HG03196 (cell line): ENCODE results near the gene PTN.

Source experiments
- ATAC-seq: cut with Tn5 transposase; IDR thresholded peaks from one replicate; pipeline ENCODE4 v1.9.1; 2021; ENCODE audit not compliant: unreplicated experiment

Gene PTN

DNA sequence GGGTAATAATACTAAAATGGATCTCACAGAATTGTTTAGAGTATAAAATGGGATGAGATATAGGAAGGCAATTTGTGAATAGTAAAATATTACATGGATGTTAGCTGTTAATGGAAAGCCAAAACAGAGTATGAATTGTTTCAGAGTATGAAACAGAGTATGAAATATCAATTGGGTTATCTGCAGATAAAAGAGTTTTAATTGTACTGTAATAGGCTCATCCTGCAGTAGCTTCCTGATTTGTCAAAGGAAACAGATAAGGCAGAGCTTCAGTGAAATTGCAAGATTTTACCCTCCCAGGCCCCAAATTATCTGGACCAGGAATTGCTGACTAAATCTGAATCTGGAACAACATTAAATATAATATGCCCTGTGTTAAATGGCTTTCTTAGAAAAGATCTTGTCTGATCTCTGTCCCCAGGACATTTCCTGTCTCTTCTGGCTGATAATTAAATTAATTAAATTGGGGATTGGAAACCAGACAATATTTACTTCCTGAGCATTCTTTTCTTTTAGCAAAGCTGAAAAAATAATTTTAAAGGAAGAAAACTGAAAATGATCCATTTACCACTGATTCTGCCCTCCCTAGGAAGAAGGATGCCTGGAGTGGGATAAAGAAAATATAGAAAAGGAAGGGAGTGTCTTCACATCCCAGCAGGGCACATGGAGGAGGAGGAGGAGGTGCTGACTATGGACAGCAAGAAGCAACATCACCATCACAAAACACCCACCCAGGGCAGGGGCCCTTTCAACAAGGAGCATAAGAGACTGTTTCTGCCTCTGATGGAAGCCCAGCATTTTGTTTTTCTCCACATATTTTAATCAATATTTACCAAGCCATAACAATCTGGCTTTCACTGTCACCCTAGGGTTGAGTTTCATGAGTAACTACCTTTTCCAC is 18.5 kb downstream of the PTN start:
- ATAC-seq: no peak

DNA sequence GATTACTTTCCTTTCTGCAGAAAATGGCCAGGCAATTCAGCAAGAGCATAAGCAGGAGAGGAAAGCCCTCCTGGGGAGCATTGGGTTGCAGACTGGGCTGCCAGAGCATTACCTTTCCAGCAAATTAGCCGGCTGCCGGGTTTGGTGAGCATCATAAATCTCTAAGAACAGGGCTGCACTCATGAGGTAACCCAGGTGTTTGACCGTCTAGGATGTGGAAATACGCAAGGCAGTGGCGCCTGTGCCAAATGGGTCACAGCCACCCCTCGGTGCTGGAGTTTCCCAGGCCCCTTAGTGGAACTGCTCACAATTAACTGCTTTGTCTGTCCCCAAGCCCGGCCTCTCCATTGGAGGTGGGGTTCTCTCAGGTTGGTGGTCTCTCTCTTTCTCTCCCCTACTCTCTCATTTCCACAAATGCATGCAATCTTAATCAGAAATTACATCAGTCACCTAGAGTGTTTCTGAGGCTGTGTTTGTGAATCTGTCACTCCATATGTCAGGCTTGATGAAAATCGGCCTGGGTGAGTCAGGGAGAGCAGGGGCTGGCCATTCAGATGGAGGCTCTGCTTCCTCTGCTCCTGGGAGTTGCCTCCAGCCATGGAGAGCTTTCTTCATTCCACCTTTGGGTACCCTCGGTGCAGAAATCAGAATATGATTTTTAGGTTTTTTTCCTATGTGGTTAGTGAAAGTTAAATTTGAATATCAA is 26.7 kb downstream of the PTN start:
- ATAC-seq: no peak

DNA sequence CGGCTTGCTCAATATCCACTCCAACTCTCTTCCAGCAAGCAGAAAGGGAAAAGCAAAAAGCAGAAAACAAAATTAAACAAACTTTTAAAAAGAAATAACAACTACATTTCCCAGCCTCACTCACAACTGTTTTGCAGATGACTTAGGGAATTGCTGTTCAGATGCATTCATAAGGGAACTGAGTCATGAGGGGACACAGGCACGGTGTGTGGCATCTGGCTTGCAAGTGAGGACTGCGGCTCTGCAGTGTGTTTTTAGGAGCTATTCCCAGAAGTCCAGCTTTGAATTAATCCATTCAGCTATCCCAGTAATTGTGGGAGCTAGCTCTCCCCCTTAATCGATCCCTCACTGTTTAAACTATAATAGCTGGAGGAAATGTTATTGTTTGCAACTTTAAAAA is 30.3 kb downstream of the PTN start:
- no peak for ATAC-seq

DNA sequence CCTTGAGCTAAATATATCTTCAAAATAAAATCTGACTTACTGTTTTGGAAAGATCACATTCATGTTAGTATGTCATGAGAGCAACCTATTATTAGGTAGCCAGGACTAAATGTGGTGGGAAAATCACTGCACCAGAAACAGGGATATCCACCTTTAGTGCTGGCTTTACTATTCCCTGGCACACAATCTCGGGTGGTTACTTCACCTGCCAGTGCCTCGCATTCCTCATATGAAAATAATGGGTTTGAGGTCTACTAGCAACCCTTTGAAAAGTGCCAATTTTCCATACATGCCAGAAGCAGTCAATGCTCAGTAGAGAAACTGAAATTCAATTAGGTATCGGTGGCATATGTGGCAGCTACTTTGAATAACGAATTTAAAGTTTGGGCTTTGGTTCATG is 36.8 kb downstream of the PTN start:
- no peak for ATAC-seq

DNA sequence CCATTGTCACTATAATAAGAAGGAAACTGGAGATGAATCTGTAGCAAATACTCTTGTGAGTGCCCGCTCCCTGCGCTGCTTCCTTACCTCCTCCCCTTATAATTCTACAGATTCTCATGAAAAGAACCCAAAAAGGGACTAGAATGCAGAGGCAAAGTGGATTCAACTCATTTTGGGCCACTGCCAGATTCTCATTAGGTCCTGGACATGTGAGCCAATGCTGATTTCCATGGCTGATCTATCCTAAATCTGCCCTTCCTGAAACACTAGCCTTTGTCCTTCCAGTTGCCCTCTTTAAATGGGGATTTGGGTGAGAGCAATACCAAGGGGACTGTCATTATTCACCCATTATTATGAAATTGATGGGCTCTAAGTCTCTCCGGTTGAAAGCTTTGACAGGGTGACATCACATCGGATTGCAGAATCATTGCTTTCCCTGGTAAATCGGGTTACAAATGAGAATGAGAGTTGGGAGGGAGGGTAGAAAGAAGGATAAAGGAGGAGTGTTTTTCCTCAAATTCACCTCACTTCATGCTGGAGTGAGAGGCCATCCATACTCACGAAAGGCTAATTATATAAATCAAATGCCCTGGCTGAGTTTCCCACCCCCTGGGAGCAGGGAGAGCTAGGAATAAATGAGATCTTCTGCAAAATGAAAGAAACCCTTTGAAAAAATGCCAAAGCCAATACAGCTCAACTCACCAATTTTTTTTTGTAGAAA is 37.5 kb downstream of the PTN start:
- no peak for ATAC-seq

DNA sequence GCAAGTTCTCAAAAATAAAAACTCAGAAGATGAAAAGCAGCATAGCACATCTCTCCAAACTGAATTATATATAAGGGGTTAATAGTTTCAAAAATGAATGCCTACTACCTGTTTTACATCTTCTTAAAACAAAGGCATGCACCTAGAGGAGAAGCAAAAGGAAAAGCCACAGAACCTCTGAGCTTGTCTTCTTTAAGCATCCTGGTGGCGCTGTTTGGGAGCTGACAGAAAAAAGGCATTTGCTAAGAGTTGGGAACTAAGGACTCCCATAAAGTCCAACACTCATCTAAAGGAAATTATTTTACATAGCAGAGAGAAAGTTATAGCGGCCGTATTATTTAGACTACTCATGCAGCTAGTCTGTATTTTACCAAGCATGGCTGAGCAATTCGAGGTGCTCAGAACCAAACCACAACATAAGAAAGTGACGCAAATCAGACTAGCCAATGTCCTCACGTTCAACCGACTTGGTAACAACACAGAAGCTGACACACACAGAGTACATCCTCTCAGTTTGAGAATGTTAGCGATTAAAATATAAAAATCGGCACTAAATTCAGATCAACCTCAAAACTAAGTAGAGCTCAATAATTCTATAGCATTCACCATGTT is 38.8 kb downstream of the PTN start:
- ATAC-seq: no peak

DNA sequence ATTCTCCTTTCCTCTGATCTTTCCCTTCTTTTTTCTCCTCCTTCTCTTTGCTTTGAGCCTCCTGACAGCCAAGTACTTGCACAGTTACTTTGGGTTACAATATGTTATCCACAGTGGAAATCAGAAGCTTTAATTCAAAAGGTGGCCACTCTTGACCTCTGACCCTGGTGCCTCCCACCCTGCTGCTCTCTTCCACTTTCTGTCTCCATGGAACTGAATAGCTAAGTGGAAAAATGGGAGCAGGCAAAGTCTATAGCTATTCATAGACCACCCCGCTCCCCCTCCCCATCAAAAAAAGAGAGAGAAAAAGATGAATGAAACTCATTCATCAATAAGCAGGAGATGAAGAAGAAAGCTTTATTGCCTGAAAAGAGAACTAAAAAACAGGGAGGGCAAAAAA is 39.4 kb downstream of the PTN start:
- no peak for ATAC-seq

DNA sequence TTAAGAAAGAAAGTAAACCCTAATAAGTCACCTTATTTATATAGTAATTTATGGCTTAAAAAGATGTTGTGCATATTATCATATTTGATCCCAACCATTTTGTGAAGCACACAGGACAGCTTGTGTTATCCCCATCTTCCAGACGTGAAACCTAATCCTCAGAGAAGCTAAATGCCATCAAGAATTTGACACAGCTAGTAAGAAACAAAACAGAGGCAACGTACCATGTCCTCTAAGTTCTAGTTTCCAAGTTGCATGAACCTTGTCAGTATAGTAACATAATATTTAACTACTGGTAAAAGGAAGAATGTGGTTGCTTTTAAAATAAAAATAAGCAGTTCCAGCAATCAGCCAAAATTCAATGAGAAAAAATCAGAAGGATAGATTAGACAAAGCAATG is 41.5 kb downstream of the PTN start:
- no peak for ATAC-seq

DNA sequence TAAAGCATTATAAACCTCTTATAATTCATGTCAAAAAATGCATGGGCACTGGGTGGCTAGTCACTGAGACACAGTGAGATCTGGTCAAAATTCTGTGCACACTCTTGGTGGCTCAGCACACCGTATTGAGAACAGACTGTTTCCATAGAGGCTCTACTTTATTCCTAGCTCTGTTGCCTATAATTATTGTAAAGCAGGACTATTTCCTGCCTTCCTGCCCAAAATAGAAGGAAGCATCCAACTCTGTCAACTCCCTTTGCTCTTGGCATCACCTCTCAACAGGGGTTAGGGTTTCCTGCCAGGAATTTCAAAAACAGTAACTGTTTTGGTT is 45.1 kb downstream of the PTN start:
- ATAC-seq: no peak

DNA sequence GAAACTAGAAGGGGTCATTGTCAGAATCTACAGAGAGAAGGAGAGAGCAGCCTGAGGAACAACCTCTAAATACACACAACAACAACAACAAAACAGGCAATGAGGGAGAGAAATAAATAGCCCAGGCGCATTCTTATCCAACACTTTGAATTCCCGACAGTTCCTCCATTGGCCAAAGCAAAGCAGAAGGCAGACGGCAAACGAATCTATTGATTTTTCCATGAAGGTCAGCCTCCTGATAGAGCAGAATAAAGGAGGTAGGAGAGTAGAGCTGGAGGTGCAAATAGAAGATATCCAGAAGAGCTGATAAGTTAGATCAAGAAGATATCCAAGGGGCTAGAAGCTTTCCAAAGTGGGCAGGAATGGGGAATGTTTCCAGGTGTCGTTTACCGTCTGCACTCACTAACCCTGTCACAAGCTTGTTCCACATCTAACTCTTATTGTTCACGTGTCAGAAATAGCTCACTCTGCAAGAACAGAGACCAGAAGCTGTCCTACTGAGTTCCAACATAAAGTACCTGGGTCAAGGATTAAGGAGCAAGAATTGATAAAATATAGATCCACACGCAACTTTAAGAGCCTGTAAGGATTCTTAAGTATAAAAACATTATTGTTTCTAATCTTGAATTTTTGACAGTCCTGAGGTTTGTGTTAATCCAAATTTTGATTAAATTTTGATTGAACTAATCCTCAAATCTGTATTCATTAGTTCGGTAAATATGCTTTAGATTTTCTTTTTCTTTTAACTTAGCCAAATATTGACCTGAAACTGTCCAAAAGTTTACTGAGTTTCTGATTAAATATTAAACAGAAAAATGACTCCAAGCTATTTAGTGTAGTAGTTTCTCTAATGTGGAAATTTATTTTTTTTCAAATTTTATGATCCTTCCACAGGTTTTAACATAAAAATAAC is 45.7 kb downstream of the PTN start:
- ATAC-seq: no peak

DNA sequence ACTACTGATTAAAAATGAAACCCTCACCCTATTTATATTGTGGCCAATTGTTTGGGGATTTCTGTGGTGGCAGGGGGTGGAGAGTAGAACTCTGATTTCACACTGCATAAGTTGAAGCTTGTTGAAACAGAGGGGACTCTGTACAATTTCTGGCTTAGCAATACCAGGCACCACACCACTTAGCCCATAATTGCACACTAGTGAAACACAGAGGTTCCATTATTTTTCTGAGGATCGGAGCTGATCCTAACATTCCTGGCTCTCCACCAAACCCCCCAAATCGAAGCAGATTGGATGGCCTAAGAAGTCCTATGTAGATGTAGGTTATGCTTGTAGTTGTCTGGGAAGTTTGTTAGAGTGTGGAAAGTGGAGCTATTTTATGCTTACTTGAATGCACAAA is 47.0 kb downstream of the PTN start:
- ATAC-seq: no peak

DNA sequence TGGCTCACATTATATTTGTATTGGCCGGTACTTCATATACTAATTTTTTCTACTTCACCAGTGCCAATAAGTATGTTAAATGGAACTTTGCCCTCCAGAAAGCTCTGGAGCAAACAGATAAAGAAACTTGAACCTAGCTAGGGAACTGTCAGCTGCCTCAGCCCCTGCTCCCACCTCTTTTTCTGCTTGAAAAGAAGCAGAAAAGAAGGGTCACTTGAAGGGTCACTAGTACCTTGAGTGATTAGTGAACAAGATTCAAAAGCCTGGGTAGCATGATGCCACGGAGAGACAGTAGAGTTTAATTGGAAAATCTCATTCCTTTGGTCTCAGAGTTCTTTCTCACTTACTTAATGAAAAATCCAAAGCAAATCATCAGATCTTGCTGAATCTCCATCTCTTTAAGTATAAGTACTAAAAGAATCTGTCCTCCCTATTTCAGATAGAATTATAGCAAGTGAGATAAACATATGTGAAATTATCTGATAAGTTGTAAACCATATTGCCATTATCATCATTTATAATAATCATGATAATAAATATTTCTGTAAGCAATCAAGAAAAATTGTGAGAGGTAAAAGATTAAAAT is 47.7 kb downstream of the PTN start:
- no peak for ATAC-seq

DNA sequence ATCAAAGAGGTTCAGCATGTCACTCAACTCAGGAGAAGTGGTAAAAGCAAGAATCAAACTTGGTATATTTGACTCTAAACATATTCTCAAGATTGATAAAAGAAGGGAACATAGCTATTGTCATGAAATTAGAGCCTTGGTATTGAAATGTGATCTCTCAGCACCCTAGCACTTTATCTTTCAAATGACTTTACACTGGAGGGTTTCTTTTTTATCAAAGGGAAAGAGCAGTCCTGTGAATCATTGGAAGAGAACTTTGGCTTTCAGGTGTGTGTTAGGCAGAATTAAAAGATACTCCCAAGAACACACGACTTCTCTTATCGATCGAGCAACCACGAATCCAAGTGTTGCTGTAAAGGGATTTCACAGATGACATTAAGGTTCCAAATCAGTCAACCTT is 54.4 kb downstream of the PTN start:
- no peak for ATAC-seq

DNA sequence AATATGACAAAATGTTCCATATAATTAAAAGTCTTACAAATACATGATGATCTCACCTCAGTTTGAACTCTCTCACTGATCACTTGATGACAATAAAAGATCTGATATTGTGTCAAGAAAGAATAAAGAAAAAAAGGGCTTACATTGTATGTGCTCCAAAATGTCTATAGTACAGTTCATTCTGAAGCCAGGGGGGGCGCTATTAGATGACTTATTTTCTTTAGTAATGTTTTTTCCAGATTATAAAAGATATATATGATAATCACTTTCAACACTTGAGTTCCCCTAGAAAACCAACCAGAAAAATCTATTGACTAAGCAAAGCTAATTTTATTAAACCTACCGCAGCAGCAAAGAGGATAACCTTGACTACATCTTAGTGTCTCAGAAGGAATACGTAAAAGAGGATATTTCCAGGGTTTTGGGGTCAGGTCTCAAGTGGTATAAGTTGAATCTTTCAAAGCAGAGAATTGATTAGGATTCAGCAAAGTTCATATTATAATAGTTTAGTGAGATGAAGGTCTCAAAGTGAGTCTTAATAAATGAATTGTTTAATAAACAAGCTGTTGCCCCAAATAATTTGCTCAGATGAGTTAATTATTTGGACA is 55.8 kb downstream of the PTN start:
- no peak for ATAC-seq

DNA sequence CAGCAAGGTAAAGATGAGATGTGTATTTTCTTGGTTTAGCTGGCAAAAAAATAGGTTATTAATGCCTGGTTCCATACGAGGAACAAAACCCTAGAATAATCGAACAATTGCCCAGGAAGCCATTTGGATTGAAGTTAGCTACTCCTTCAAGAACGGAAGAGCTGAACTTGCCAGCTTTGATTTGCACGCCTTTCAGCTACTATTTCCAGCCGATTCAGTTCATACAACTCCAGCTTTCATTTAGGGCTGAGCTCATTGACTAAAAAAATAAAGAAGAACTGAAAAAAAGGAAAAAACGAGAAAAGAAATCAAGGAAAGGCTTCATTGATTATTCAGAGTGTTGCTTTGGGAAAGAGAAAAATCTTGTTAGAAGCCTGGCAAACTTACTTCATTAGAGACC is 60.4 kb downstream of the PTN start:
- no peak for ATAC-seq

DNA sequence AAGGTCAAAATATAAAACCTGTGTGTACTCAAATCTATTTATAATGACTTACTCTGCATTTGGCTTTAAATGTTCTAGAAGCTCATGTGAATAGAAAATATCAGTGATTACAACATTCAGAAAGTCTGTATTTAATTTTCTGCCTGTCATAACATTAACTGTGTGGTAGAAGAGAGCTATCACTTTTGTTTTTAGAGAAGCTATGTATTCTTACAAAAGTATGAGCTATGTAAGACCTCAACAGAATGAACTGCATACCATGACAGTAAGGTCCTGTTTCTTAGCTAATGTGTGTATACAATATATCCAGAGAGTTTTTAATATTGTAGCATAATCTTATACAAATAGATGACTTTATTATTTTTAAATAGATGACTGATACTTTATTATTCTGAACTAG is 61.5 kb downstream of the PTN start:
- ATAC-seq: no peak

DNA sequence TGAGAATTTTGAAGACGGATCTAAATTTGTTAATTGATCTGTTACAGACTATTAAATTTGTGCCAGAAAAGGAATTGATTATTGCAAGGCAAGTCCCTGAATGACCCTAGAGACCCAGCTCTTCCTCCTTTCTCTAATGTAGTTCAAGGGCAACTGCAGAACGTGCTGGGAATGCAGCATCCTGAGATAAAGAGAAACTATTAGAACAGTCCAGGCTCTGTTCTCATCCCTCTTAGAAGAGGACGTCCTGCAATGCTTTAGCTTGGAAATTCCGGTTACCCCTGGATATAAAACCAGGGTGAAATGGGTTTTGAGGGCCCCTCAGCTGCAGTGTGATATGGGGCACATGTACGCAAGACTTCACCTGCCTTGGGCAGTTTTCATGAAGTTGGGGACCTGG is 67.3 kb downstream of the PTN start:
- ATAC-seq: no peak

DNA sequence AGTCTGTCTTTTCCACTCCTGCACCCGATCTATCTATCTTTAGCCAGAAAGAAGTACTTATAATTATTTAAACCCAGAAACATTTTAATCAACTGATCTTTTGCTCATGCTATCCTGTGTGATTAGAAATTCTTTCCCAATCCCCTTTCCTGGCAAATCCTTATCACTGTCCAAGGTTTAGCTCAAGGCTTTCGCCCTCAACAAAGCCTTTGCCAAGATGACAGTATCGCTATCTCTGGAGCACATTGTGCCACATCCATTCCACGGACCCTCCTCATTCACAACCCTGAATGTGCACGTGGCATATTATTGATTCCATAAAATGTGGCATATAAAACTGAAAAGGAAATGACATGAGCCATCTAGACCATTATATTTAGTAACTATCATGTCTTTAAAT is 71.3 kb downstream of the PTN start:
- ATAC-seq: no peak

DNA sequence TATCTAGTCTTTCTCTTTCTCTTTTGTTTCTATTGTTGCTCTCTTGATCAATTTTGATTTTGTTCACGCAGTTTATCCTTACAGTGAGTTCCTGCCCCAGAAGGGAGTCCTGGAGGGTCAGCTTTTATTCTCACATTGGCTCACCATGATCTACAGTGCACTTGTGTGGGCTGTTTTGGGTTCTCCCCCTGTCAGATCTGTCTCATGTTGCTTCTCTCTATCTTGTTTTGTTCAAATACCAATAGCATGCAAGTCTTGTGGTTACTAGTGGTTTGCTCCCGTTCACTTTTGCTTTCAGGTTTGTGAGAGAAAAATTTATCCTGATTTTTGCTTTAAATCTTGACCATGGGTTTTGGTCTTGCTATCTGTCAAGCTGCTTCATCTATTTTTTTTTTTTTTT is 74.3 kb downstream of the PTN start:
- ATAC-seq: no peak
